Loucy (cell line): ENCODE results near the gene TCF7L2.

Source experiments
- H2AFZ ChIP-seq: fragments of 200-600 bp; sonication (generic); 2 replicates; pipeline ENCODE4 v1.6.0; 2016; ENCODE audit warnings: antibody characterized with exemption, mild to moderate bottlenecking, low read length, moderate library complexity
- H3F3A ChIP-seq: fragments of 200-600 bp; 2 replicates; pipeline ENCODE4 v1.6.0; 2016; ENCODE audit warnings: antibody characterized with exemption, low read depth, mild to moderate bottlenecking
- H3K27me3 ChIP-seq: fragments of 200-600 bp; sonication (generic); 2 replicates; pipeline ENCODE4 v1.6.1; 2014; ENCODE audit warnings: low read length, mild to moderate bottlenecking; ENCODE audit not compliant: insufficient read depth, poor library complexity, severe bottlenecking
- H3K36me3 ChIP-seq: fragments of 200-600 bp; sonication (generic); 2 replicates; pipeline ENCODE4 v1.6.1; 2016; ENCODE audit warnings: low read length; ENCODE audit not compliant: insufficient read depth
- H3K4me1 ChIP-seq: fragments of 200-600 bp; sonication (generic); 2 replicates; pipeline ENCODE4 v1.5.1; 2014; ENCODE audit warnings: low read length, mild to moderate bottlenecking; ENCODE audit not compliant: insufficient read depth, poor library complexity, severe bottlenecking
- H3K4me2 ChIP-seq: fragments of 200-600 bp; sonication (generic); 2 replicates; pipeline ENCODE4 v1.6.0; 2014; ENCODE audit warnings: antibody characterized with exemption, low read length, low read depth, mild to moderate bottlenecking; ENCODE audit not compliant: poor library complexity, severe bottlenecking
- H3K4me3 ChIP-seq: fragments of 200-600 bp; sonication (generic); 2 replicates; pipeline ENCODE4 v1.5.1; 2014; ENCODE audit warnings: low read length, mild to moderate bottlenecking, mixed read lengths; ENCODE audit not compliant: poor library complexity, severe bottlenecking
- H3K79me2 ChIP-seq: fragments of 200-600 bp; sonication (generic); 2 replicates; pipeline ENCODE4 v1.6.1; 2014; ENCODE audit warnings: low read length; ENCODE audit not compliant: insufficient read depth
- H3K9ac ChIP-seq: fragments of 200-600 bp; sonication (generic); 2 replicates; pipeline ENCODE4 v1.6.0; 2014; ENCODE audit warnings: mild to moderate bottlenecking, low read depth, low read length, moderate library complexity; ENCODE audit not compliant: poor library complexity, severe bottlenecking
- H3K9me2 ChIP-seq: fragments of 200-600 bp; sonication (generic); replicated peaks from 2 replicates; pipeline ENCODE4 v1.6.1; 2016; ENCODE audit warnings: low read depth, low read length, mixed read lengths
- H3K9me3 ChIP-seq: fragments of 200-600 bp; sonication (generic); 2 replicates; pipeline ENCODE4 v1.6.1; 2014; ENCODE audit warnings: mild to moderate bottlenecking, antibody characterized with exemption, low read length, low read depth; ENCODE audit not compliant: insufficient read depth
- H4K20me1 ChIP-seq: fragments of 200-600 bp; sonication (generic); 2 replicates; pipeline ENCODE4 v1.6.0; 2014; ENCODE audit warnings: antibody characterized with exemption, low read length, mild to moderate bottlenecking; ENCODE audit not compliant: insufficient read depth, poor library complexity, severe bottlenecking
- EZH2phosphoT487 ChIP-seq: fragments of 200-600 bp; IDR thresholded peaks from 2 replicates; pipeline ENCODE4 v1.6.1; 2018; ENCODE audit warnings: antibody characterized with exemption, mild to moderate bottlenecking, moderate library complexity, borderline replicate concordance
- TF ChIP-seq, protein P1 (sequence below): fragments of 200-600 bp; sonication (generic); conservative IDR thresholded peaks from 2 replicates; pipeline ENCODE4 v1.5.1; 2014; ENCODE audit warnings: mild to moderate bottlenecking, antibody characterized with exemption, low read length

The TCF7L2 gene

GRCh38 chr10:112949875-112950507, at the start of gene TCF7L2:
Gene TCF7L2 (plus strand): TSS chr10:112950247. CDS start chr10:112950757, 510 bp downstream.
- TF ChIP-seq, protein P1, sequence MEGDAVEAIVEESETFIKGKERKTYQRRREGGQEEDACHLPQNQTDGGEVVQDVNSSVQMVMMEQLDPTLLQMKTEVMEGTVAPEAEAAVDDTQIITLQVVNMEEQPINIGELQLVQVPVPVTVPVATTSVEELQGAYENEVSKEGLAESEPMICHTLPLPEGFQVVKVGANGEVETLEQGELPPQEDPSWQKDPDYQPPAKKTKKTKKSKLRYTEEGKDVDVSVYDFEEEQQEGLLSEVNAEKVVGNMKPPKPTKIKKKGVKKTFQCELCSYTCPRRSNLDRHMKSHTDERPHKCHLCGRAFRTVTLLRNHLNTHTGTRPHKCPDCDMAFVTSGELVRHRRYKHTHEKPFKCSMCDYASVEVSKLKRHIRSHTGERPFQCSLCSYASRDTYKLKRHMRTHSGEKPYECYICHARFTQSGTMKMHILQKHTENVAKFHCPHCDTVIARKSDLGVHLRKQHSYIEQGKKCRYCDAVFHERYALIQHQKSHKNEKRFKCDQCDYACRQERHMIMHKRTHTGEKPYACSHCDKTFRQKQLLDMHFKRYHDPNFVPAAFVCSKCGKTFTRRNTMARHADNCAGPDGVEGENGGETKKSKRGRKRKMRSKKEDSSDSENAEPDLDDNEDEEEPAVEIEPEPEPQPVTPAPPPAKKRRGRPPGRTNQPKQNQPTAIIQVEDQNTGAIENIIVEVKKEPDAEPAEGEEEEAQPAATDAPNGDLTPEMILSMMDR, result no peak
- no peak for TF ChIP-seq EZH2phosphoT487
- peak within 1 kb of the TSS; percentile 86 for H2AFZ ChIP-seq
- peak within 1 kb of the TSS; percentile 85 for H3K9ac ChIP-seq
- H4K20me1 ChIP-seq, result no peaks in the 10 kb centered on the region
- H3F3A ChIP-seq, result peaks cover 4% of the 10 kb centered on the region; the same call in 1 of the 2 replicates
- H3K9me3 ChIP-seq, result no peaks in the 10 kb centered on the region
- peaks cover 21% of the 10 kb centered on the region for H3K4me1 ChIP-seq
- peak within 1 kb of the TSS; percentile 94 for H3K4me2 ChIP-seq
- H3K27me3 ChIP-seq, result no peaks in the 10 kb centered on the region
- no peaks in the 10 kb centered on the region for H3K9me2 ChIP-seq
- H3K4me3 ChIP-seq, result peak within 1 kb of the TSS; percentile 88
- peaks cover 33% of the 10 kb centered on the region for H3K79me2 ChIP-seq
- no peaks in the 10 kb centered on the region for H3K36me3 ChIP-seq

DNA sequence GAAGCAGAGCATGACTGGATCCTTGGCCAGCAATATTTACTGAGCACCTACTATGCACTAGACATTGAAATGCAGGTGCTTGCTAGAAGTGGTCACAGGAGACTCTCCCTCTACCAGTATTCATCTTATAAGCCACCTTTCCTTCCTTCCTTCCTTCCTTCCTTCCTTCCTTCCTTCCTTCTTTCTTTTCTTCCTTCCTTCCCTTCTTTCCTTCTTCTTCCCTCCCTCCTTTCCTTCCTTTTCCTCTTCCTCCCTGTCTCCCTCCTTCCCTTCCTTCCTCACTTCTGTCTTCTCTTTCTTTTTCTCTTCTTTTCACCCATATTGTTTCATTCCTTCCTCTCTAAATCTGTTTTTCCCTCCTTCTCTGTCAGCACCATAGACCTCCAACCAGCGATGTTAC, 47.3 kb upstream of the TCF7L2 start:
- Histone ChIP-seq H4K20me1 (no peaks in the 10 kb centered on the region), H2AFZ (no peak overlapping the region), H3K9me2 (no peaks in the 10 kb centered on the region), H3K36me3 (no peaks in the 10 kb centered on the region), H3K4me2 (no peak overlapping the region), H3K79me2 (no peaks in the 10 kb centered on the region), H3K27me3 (no peaks in the 10 kb centered on the region), H3K9me3 (no peaks in the 10 kb centered on the region), H3F3A (no peaks in the 10 kb centered on the region), H3K4me3 (no peak overlapping the region), H3K9ac (no peak overlapping the region), H3K4me1 (no peaks in the 10 kb centered on the region)
- TF ChIP-seq, protein P1, result no peak
- no peak for TF ChIP-seq EZH2phosphoT487

GRCh38 chr10:112904000-112904399, 46.0 kb upstream of the TCF7L2 start:
- Histone ChIP-seq H3K27me3 (no peaks in the 10 kb centered on the region), H3K36me3 (no peaks in the 10 kb centered on the region)

More at GRCh38 chr10:112904000-112904399, 46.0 kb upstream of the TCF7L2 start:
- TF ChIP-seq EZH2phosphoT487, result no peak
- TF ChIP-seq, protein P1, result no peak
- Histone ChIP-seq H3K4me3 (no peak overlapping the region), H3K4me2 (no peak overlapping the region), H4K20me1 (no peaks in the 10 kb centered on the region), H3K79me2 (no peaks in the 10 kb centered on the region), H3K9me3 (no peaks in the 10 kb centered on the region), H3K9me2 (no peaks in the 10 kb centered on the region), H3K9ac (no peak overlapping the region), H3K4me1 (no peaks in the 10 kb centered on the region), H3F3A (no peaks in the 10 kb centered on the region), H2AFZ (no peak overlapping the region)
